ENCODE measurements around the gene CLIP2.

DNA sequence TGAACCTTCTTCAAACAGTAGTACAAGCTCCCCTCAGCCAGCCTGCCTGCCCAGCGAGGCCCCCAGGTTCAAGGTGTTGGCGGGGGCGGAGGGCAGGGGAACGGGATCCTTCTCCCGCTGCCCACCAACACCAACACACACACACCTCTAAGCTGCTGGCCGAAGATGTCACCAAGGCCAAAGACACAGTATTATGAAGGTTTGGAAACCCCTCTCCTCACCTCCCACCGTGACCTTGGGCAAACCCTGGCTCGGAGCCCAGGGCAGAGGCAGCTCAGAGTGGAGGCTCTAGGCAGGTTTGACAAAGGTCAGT lies 115.1 kb downstream of the CLIP2 start:
- TF ChIP-seq POLR2A (IDR thresholded peaks at IDR 0.05; ENCODE audit: low read depth, low read length) = no peak
- no peak for TF ChIP-seq POLR2AphosphoS5 (IDR thresholded peaks at IDR 0.05; ENCODE audit: low read depth, low read length)

Data from GM12891 (cell line).